Keratinocyte (primary cell): ENCODE measurements around the gene PAX9. TPM values are rescaled to one million over a fixed set of nuclear protein-coding genes. Genes with fewer than 3 reads are reported as not detected.

Experiments
- DNase-seq: peaks from one replicate; pipeline ENCODE4 v3.0.0-alpha.2; 2011; ENCODE audit warnings: low read depth, missing footprints, low spot score
- FAIRE-seq: peaks from 2 replicates; lab custom pipeline; 2011; peaks lifted over from hg19 to GRCh38; lab: Jason Lieb, UNC
- H2AFZ ChIP-seq: 2 replicates; pipeline ENCODE4 v1.6.0; 2012; ENCODE audit warnings: low read length, control low read depth, inconsistent platforms; ENCODE audit not compliant: control insufficient read depth
- H3K27ac ChIP-seq: 2 replicates; pipeline ENCODE4 v1.5.1; 2011; ENCODE audit warnings: low read length; ENCODE audit not compliant: control insufficient read depth, insufficient read depth
- H3K27me3 ChIP-seq: 3 replicates; pipeline ENCODE4 v1.6.0; 2011; ENCODE audit warnings: low read length; ENCODE audit not compliant: control insufficient read depth, insufficient read depth; ENCODE audit errors: extremely low read depth
- H3K36me3 ChIP-seq, 2 experiments: 2 replicates in 1 of 2; 3 replicates in 1 of 2; pipeline ENCODE4 v1.5.1; 2011; ENCODE audit warnings: low read length in 2 of 2, mild to moderate bottlenecking in 1 of 2; ENCODE audit not compliant: control insufficient read depth in 2 of 2, insufficient read depth in 2 of 2; ENCODE audit errors: extremely low read depth in 1 of 2
- H3K4me1 ChIP-seq: 3 replicates; pipeline ENCODE4 v1.5.1; 2011; ENCODE audit warnings: low read length; ENCODE audit not compliant: control insufficient read depth, insufficient read depth; ENCODE audit errors: extremely low read depth
- H3K4me2 ChIP-seq: 3 replicates; pipeline ENCODE4 v1.6.0; 2011; ENCODE audit warnings: low read depth, low read length; ENCODE audit not compliant: control insufficient read depth, insufficient read depth; ENCODE audit errors: extremely low read depth
- H3K4me3 ChIP-seq, 3 experiments: fragments of 200-600 bp in 1 of 3; sonication (generic) in 1 of 3; 2 replicates in 2 of 3; 3 replicates in 1 of 3; pipeline ENCODE4 v1.5.1; 2011 to 2016; ENCODE audit warnings: low read length in 3 of 3, mild to moderate bottlenecking in 3 of 3, control low read depth in 2 of 3, inconsistent platforms in 1 of 3, low read depth in 1 of 3, mixed read lengths in 1 of 3, mixed run types in 1 of 3, moderate library complexity in 1 of 3; ENCODE audit not compliant: control insufficient read depth in 2 of 3, insufficient read depth in 2 of 3; ENCODE audit errors: extremely low read depth in 1 of 3
- H3K79me2 ChIP-seq: 2 replicates; pipeline ENCODE4 v1.6.0; 2012; ENCODE audit warnings: low read length; ENCODE audit not compliant: control insufficient read depth, insufficient read depth
- H3K9ac ChIP-seq: 3 replicates; pipeline ENCODE4 v1.6.0; 2011; ENCODE audit warnings: low read length; ENCODE audit not compliant: control insufficient read depth, insufficient read depth; ENCODE audit errors: extremely low read depth
- H3K9me1 ChIP-seq: 3 replicates; pipeline ENCODE4 v1.6.0; 2011; ENCODE audit warnings: low read length; ENCODE audit not compliant: control insufficient read depth, insufficient read depth; ENCODE audit errors: extremely low read depth
- H3K9me3 ChIP-seq: 2 replicates; pipeline ENCODE4 v1.5.1; 2012; ENCODE audit warnings: low read depth, low read length; ENCODE audit not compliant: control insufficient read depth
- H4K20me1 ChIP-seq: 3 replicates; pipeline ENCODE4 v1.6.0; 2011; ENCODE audit warnings: low read length; ENCODE audit not compliant: control insufficient read depth, insufficient read depth; ENCODE audit errors: extremely low read depth
- EZH2 ChIP-seq: IDR thresholded peaks from one replicate; pipeline ENCODE4 v1.6.1; 2012; ENCODE audit warnings: inconsistent platforms, mild to moderate bottlenecking, low read length, moderate library complexity
- dilution Hi-C: fragments of 300-500 bp; cut with MboI; formaldehyde crosslinking; loops from one replicate; pipeline ENCODE4 v1.7.0; 2020; ENCODE audit warnings: low sequenced_read_pairs; ENCODE audit not compliant: extremely low pct_ligation_motif_present
- polyA plus RNA-seq, 5 experiments: library from polyadenylated mRNA; depleted of rRNA in 3 of 5; stranded (reverse) in 3 of 5; stranded (forward) in 1 of 5; unstranded in 1 of 5; fragments of >200 nt; gene quantifications; 1 replicate in 1 of 5; 2 replicates in 3 of 5; 3 replicates in 1 of 5; pipeline versions ENCODE4 v1.2.1 to v1.2.3, GENCODE V29; 2011 to 2012; ENCODE audit warnings: missing spikeins in 2 of 5, low read depth in 1 of 5, low replicate concordance in 1 of 5
- TF ChIP-seq, protein P1 (sequence below), 3 experiments: IDR thresholded peaks in 1 of 3; conservative IDR thresholded peaks in 1 of 3; optimal IDR thresholded peaks in 1 of 3; 2 replicates in 2 of 3; 3 replicates in 1 of 3; pipeline versions ENCODE3 to v1.5.1; 2011; ENCODE audit warnings: low read length in 3 of 3, mild to moderate bottlenecking in 3 of 3, moderate library complexity in 2 of 3, control low read depth in 1 of 3, inconsistent platforms in 1 of 3; ENCODE audit not compliant: insufficient read depth in 2 of 3; ENCODE audit errors: extremely low read depth in 1 of 3

Gene PAX9
- polyA plus RNA-seq, 1 donor (not counting 4 experiments of a cell fraction or from before 2014, with no cell fraction given) = 1.1 TPM

DNA sequence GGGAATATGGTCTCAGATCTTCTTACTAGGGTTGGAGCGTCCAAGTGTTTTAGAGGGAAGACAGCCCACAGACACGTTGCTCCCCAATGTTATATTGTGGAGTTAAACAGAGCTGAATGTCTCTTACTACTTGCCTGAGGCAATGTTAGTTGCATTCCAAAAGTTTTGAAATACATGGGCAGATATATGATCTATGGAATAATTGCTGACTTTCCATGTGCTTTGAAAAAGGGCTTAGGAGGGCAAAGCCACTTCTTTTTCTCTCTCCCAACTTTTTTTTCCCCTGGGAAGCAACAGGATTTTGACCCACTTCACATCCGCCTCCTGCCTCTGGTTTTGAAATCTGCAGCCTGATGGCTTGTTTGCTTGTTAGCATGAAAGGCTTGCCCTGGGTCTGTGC, 33.7 kb upstream of the PAX9 start:
- no peak overlapping the region for H3K4me3 ChIP-seq
- no peaks in the 10 kb centered on the region for H3K79me2 ChIP-seq
- H3K4me1 ChIP-seq = no peaks in the 10 kb centered on the region
- H4K20me1 ChIP-seq = no peaks in the 10 kb centered on the region
- H3K4me2 ChIP-seq = no peak overlapping the region
- dilution Hi-C loops = loop anchor here (25.0 kb wide), 2 partner anchors 309 to 484 kb away; no protein-coding TSS in a partner anchor
- no peaks in the 10 kb centered on the region for H3K9me3 ChIP-seq
- FAIRE-seq = no peak
- TF ChIP-seq, protein P1, sequence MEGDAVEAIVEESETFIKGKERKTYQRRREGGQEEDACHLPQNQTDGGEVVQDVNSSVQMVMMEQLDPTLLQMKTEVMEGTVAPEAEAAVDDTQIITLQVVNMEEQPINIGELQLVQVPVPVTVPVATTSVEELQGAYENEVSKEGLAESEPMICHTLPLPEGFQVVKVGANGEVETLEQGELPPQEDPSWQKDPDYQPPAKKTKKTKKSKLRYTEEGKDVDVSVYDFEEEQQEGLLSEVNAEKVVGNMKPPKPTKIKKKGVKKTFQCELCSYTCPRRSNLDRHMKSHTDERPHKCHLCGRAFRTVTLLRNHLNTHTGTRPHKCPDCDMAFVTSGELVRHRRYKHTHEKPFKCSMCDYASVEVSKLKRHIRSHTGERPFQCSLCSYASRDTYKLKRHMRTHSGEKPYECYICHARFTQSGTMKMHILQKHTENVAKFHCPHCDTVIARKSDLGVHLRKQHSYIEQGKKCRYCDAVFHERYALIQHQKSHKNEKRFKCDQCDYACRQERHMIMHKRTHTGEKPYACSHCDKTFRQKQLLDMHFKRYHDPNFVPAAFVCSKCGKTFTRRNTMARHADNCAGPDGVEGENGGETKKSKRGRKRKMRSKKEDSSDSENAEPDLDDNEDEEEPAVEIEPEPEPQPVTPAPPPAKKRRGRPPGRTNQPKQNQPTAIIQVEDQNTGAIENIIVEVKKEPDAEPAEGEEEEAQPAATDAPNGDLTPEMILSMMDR (optimal IDR thresholded peaks at IDR 0.05 in 1 of 3, IDR thresholded peaks at IDR 0.05 in 1 of 3, conservative IDR thresholded peaks at IDR 0.05 in 1 of 3; ENCODE audit: extremely low read depth in 1 of 3, insufficient read depth in 2 of 3, low read length in 3 of 3) = no peak
- TF ChIP-seq EZH2 = no peak
- no peaks in the 10 kb centered on the region for H3K36me3 ChIP-seq
- no peak for DNase-seq
- H3K9ac ChIP-seq = no peak overlapping the region
- H3K9me1 ChIP-seq = no peaks in the 10 kb centered on the region
- no peaks in the 10 kb centered on the region for H3K27me3 ChIP-seq
- no peak overlapping the region for H3K27ac ChIP-seq
- no peak overlapping the region for H2AFZ ChIP-seq

DNA sequence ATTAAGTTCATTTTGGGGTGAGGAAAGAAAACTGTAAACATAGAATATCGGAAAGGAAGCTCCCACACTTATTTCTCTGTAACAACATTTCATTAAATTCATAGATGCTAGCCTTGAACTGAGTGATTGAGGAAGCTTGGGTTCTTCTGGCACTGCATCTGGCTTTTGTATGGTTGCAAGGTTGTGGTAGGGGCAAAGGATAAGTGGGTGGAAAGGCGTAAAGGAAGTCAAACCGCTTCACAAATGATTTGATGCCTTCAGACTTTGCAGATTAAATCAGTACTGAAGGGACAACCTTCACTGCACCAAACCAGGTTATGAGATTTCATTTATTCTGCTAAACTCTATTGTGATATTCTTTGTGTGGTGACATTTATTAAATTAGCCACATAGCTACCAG, 28.1 kb upstream of the PAX9 start:
- Histone ChIP-seq H3K79me2 (no peaks in the 10 kb centered on the region), H3K9me3 (no peaks in the 10 kb centered on the region), H4K20me1 (no peaks in the 10 kb centered on the region), H2AFZ (no peak overlapping the region), H3K4me1 (no peaks in the 10 kb centered on the region), H3K4me2 (no peak overlapping the region), H3K27me3 (no peaks in the 10 kb centered on the region), H3K4me3 (no peak overlapping the region), H3K27ac (no peak overlapping the region), H3K36me3 (no peaks in the 10 kb centered on the region), H3K9me1 (no peaks in the 10 kb centered on the region), H3K9ac (no peak overlapping the region)
- no peak for FAIRE-seq
- TF ChIP-seq, protein P1 (optimal IDR thresholded peaks at IDR 0.05 in 1 of 3, IDR thresholded peaks at IDR 0.05 in 1 of 3, conservative IDR thresholded peaks at IDR 0.05 in 1 of 3; ENCODE audit: extremely low read depth in 1 of 3, insufficient read depth in 2 of 3, low read length in 3 of 3) = no peak
- no peak for TF ChIP-seq EZH2
- no peak for DNase-seq
- dilution Hi-C loops = loop anchor here (25.0 kb wide), 2 partner anchors 304 to 479 kb away; no protein-coding TSS in a partner anchor
